ENCODE results near the gene POTEI.
"Not testable (repeated sequence)": the region's sequence is repeated elsewhere in the genome, so short reads cannot be mapped to it uniquely, and the experiment has no call there.

Gene POTEI

DNA sequence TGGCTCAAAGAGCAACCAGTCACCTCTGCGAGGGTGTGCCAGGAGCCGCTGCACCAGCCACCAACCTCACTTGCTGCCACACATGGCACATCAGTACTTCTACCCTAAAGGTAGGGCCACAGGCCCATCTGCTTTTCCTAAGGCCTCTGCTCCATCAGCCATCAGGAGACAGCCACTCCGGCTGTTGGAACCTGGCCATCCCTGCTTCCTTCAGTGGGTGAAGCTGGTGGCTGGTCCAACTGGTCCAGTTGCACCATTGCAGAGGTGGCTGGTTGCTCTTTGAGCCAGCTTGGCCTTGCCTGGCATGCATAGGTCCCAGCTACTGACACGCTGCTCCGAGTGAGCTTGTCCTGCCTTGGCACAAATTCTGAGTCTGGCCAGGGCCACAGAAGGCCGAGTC, 53.7 kb downstream of the POTEI start:
- not testable (repeated sequence) for DNase-seq (ENCODE audit: low read depth in 2 of 2)

DNA sequence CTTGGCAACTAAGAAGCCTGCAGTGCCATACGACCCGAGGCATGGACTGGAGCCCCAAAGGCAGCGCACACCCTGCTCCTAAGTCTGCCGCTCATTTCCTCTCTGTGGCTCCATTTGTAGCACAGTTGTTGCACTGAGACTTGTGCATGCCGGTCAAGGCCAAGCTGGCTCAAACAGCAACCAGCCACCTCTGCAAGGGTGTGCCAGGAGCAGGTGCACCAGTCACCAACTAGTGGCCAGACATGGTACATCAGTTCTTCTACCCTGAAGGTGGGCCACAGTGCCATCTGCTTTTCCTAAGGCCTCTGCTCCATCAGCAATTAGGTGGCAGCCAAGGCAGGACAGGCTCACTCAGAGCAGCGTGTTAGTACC, 54.4 kb downstream of the POTEI start:
- DNase-seq (ENCODE audit: low read depth in 2 of 2) = not testable (repeated sequence)

DNA sequence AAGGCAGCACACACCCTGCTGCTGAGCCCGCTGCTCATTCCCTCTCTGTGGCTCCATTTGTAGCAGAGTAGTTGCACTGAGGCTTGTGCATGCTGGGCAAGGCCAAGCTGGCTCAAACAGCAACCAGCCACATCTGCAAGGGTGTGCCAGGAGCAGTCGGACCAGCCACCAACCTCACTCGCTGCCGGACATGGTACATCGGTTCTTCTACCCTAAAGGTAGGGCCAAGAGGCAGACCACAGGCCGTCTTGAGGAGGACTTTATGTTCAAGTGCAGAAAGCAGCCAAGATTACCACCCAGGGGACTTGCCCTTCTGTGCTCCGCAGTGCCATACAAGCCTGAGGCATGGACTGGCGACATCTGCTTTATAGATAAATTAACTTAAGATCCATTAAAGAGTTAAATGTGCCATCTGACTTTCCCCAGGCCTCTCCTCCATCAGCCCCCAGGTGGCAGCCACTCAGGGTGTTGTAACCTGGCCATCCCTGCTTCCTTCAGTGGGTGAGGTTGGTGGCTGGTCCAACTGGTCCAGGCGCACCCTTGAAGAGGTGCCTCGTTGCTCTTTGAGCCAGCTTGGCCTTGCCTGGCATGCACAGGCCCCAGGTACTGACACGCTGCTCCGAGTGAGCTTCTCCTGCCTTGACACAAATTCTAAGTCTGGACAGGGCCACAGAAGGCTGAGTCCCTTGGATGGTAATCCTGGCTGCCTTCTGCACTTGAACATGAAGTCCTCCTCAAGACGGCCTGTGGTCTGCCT, 55.0 kb downstream of the POTEI start:
- not testable (repeated sequence) for DNase-seq (ENCODE audit: low read depth in 2 of 2)

DNA sequence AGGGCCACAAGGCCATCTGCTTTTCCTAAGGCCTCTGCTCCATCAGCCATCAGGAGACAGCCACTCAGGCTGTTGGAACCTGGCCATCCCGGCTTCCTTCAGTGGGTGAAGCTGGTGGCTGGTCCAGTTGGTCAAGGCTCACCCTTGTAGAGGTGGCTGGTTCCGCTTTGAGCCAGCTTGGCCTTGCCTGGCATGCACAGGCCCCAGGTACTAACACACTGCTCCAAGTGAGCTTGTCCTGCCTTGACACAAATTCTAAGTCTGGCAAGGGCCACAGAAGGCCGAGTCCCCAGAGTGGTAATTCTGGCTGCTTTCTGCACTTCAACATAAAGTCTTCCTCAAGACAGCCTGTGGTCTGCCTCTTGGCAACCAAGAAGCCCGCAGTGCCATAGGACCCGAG, 56.2 kb downstream of the POTEI start:
- DNase-seq (ENCODE audit: low read depth in 2 of 2) = not testable (repeated sequence)

DNA sequence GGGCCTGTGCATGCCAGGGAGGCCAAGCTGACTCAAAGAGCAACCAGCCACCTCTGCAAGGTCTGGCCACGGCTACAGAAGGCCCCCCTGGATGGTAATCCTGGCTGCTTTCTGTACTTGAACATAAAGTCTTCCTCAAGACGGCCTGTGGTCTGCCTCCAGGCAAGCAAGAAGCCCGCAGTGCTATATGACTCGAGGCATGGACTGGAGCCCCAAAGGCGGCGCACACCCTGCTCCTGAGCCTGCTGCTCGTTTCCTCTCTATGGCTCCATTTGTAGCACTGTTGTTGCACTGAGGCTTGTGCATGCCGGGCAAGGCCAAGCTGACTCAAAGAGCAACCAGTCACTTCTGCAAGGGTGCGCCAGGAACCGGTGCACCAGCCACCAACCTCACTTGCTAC, 57.3 kb downstream of the POTEI start:
- not testable (repeated sequence) for DNase-seq (ENCODE audit: low read depth in 2 of 2)

DNA sequence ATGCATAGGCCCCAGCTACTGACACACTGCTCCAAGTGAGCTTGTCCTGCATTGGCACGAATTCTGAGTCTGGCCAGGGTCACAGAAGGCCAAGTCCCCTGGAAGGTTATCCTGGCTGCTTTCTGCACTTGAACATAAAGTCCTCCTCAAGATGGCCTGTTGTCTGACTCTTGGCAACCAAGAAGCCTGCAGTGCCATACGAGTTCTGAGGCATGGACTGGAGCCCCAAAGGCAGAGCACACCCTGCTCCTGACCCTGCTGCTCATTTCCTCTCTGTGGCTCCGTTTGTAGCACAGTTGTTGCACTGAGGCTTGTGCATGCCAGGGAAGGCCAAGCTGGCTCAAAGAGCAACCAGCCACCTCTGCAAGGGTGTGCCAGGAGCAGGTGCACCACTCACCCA, 57.9 kb downstream of the POTEI start:
- DNase-seq (ENCODE audit: low read depth in 2 of 2) = not testable (repeated sequence)

DNA sequence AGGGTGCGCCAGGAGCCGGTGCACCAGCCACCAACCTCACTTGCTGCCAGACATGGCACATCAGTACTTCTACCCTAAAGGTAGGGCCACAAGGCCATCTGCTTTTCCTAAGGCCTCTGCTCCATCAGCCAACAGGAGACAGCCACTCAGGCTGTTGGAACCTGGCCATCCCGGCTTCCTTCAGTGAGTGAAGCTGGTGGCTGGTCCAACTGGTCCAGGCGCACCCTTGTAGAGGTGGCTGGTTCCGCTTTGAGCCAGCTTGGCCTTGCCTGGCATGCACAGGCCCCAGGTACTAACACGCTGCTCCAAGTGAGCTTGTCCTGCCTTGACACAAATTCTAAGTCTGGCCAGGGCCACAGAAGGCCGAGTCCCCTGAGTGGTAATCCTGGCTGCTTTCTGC, 58.8 kb downstream of the POTEI start:
- DNase-seq (ENCODE audit: low read depth in 2 of 2) = not testable (repeated sequence)

DNA sequence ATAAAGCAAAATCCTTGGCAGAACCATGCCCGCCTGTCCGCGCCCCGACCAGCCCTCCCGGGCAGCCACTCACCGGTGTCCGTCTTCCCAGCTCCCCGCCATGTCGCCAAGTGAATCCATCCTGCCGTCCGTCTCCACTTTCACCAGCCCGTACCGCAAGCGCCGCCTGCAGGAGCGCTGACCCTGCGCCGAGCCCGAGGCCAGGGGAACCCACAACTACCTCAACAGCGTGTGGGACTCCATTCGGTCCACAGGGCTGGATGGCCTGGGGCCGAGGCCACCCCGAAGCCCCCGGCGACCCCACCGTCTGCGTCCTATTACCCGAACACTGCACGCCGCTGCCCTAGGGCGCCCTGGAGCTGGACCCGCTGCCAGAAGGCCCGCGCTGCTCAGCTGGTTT, 81.5 kb downstream of the POTEI start:
- DNase-seq (ENCODE audit: low read depth in 2 of 2) = not testable (repeated sequence)

DNA sequence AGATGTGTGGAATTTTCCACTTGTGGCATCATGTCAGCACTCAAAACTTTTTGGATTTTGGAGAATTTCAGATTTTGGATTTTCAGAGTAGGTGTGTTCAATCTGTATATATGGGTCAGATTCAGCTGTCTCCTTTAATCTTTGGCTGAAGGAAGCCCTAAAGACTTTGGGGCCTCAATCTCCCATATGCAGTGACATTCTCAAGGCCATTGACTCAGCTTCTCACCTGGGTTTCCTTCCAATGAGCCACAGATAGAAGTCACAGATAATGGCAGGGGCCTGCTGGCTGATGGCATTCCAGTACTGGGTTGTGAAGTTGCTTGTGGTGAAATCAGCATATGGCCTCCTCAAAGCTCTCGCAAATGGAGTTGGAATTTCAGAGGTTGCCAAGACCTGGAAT, 90.3 kb downstream of the POTEI start:
- not testable (repeated sequence) for DNase-seq (ENCODE audit: low read depth in 2 of 2)

DNA sequence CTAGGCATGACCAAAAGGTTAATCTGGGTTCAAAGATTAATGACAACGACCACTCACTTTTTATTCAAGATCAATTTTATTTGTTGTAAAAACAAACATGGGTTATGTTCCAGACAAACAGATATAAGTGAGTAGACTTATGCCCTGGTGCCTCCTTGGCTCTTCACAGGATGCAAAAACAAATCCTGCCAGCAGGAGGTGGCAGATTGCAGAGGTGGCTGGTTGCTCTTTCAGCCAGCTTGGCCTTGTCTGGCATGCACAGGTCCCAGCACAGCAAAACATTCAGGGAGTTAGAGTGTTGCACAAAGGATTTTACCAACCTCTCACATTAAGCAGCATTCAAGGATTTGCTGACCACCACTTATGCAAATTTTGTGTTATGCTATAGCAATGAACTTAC, 92.4 kb downstream of the POTEI start:
- not testable (repeated sequence) for DNase-seq (ENCODE audit: low read depth in 2 of 2)

All from activated CD8-positive, alpha-beta memory T cell treated with anti-CD3 and anti-CD28 coated beads for 4 hours (primary cell).